Fibroblast of mammary gland (primary cell): ENCODE measurements around the gene ARSG.

ENCODE experiments used
- DNase-seq: peaks from one replicate; pipeline ENCODE4 v3.0.0-alpha.2; 2010; ENCODE audit warnings: low read depth
- H3K4me3 ChIP-seq: 2 replicates; pipeline ENCODE4 v1.5.1; 2011; ENCODE audit warnings: low read depth, mild to moderate bottlenecking, low read length, moderate library complexity; ENCODE audit not compliant: control insufficient read depth
- TF ChIP-seq, protein P1 (sequence below): conservative IDR thresholded peaks from 2 replicates; pipeline ENCODE4 v1.5.1; 2011; ENCODE audit warnings: low read depth, low read length, inconsistent platforms; ENCODE audit not compliant: control insufficient read depth, insufficient read depth

The ARSG gene

DNA sequence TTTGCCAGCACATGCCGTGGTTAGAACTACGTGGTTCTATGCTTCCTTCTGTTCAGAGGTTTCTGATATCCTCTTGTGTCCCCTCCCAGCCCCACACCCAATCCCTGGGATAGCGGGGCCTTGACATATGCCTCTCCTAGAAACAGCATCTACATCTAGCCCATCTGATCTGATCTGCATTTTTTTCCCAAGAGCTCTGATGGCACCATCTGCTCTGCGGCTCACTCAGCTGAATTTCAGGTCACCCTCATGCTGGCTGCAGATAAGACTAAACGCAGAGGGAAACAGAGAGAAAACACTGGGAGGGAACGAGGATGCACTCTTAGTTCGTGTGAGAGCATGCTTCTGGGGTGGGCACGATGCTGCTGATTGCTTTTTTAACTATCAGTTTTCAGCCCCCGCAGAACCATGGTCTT is 155.3 kb downstream of the ARSG start:
- TF ChIP-seq, protein P1, sequence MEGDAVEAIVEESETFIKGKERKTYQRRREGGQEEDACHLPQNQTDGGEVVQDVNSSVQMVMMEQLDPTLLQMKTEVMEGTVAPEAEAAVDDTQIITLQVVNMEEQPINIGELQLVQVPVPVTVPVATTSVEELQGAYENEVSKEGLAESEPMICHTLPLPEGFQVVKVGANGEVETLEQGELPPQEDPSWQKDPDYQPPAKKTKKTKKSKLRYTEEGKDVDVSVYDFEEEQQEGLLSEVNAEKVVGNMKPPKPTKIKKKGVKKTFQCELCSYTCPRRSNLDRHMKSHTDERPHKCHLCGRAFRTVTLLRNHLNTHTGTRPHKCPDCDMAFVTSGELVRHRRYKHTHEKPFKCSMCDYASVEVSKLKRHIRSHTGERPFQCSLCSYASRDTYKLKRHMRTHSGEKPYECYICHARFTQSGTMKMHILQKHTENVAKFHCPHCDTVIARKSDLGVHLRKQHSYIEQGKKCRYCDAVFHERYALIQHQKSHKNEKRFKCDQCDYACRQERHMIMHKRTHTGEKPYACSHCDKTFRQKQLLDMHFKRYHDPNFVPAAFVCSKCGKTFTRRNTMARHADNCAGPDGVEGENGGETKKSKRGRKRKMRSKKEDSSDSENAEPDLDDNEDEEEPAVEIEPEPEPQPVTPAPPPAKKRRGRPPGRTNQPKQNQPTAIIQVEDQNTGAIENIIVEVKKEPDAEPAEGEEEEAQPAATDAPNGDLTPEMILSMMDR: no peak
- DNase-seq: no peak
- H3K4me3 ChIP-seq: no peak overlapping the region

DNA sequence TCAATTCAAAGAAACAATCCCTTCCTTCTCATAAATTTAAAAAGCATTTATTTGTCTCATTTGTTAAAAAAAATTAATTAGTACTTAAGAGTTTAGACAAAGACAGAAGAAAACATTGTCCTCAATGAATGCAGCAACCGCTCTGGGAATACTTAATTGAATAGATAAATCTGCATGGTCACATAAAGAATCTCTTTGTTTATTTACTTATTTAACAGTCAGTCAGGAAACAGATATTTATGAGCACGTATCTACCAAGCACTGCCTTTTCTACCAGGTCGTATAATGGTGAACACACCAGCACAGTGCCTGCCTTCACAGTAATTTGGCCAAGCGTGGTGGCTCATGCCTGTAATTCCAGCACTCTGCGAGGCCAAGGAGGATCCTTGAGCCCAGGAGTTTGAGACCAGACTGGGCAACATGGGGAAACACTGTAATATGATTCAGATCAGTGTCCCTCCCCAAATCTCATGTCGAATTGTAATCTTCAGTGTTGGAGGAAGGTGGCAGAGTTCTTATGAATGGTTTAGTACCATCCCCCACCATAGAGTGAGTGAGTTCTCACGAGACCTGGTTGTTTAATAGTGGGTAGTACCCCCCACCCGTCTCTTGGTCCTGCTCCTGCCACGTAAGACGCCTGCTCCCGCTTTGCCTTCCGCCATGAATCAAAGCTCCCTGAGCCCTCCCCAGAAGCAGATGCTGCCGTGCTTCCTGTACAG is 157.9 kb downstream of the ARSG start:
- TF ChIP-seq, protein P1: no peak
- DNase-seq: no peak
- no peak overlapping the region for H3K4me3 ChIP-seq

- TF ChIP-seq, protein P1: no peak
These were observed 159.1 kb downstream of the ARSG start for GRCh38 chr17:68450391-68450790.

DNA sequence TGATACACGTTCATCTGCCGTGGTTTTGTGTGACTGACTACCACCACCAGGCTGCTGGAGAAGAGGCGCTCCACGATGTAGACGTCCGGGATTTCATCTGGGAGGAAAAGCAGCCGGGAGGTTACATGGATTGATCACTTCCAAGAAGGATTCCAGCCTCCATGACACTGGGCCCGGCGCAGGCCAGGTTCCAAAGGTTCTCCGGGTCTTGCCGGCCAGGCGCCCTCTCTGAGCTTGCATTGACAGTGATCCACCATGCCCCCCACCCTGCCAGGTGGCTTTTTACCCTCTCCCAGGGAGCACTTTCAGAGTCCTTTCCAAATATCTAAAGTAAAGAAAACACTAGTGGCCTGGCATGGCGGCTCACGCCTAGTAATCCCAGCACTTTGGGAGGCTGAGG is 159.5 kb downstream of the ARSG start:
- TF ChIP-seq, protein P1: no peak
- no peak for DNase-seq
- H3K4me3 ChIP-seq: no peak overlapping the region

More at GRCh38 chr17:68450391-68450790, 159.1 kb downstream of the ARSG start:
- no peak overlapping the region for H3K4me3 ChIP-seq
- no peak for DNase-seq

DNA sequence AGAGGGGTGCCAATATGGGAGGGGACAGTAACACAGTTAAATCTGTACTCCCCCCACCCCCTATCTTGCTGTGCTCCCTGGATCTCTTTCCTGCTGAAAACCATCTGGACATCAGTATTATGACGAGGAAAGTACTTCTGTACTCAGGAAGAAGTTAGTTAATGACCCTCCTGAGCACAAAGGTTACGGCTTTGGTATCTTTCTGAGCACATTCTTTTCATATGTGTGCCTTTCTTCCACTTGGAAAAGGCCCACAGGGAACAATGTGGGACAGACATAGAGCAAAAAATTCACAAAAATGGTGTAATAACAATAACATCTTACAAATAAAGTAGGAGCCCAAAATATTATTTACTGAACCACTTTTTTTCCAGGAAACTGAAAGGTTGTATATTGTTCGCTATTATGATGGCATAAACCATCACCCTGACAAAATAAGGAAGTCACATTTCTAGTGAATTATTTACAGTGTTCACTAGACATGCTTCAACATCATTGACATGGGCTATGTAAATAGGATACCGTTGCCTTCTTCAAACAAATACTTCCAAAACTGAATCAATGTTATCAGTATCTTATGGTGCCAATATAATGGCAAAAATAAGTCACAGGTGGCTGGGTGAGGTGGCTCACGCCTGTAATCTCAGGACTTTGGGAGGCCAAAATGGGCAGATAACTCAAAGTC is 160.5 kb downstream of the ARSG start:
- TF ChIP-seq, protein P1: no peak
- no peak for DNase-seq
- H3K4me3 ChIP-seq: no peak overlapping the region

- H3K4me3 ChIP-seq: no peak overlapping the region
- no peak for DNase-seq
- TF ChIP-seq, protein P1: no peak
These were observed 161.5 kb downstream of the ARSG start for GRCh38 chr17:68452724-68453290.
